ENCODE measurements around the gene PANK4.

PANK4 gene

DNA sequence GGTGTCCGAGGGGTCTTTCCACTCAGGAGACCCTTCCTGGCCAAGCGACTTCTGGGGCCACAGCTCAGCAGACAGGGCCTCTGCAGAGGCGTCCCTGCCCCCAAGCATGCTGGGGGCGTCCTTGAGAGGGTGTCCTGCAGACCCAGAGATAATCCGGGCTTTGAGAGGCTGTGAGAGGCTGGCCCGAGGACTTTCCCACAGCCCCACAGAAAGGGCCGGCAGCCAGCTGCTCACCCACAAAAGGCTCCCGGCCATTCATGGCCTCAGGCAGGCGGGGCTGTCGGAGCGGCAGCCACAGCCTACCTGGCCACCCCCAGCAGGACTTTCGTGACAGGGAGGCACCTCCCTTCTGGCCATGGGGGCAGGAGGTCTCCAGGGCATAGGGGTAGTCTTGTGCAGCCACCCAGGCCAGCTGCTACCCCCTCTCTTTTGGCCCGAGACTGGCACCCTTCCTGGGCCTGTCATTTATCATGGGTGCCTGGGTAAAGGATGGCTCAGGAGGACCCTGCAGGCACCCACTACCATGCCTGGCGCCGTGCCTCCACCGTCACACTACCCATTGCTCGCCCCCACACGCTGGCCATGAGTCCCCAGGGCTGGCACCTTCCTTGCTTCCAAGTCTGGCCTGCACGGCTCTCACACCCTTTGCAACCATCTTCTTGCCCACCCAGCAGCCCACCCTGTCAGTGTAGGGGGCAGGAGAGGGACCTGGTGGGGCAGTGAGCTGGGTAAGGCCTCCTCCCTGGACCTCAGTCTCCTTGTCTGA, 18.7 kb upstream of the PANK4 start:
- no peaks in the 10 kb centered on the region for H3K36me3 ChIP-seq (replicated peaks)
- no peak for DNase-seq
- H3K4me3 ChIP-seq (ENCODE audit: low read depth, low read length) = no peak overlapping the region
- TF ChIP-seq, protein P1, sequence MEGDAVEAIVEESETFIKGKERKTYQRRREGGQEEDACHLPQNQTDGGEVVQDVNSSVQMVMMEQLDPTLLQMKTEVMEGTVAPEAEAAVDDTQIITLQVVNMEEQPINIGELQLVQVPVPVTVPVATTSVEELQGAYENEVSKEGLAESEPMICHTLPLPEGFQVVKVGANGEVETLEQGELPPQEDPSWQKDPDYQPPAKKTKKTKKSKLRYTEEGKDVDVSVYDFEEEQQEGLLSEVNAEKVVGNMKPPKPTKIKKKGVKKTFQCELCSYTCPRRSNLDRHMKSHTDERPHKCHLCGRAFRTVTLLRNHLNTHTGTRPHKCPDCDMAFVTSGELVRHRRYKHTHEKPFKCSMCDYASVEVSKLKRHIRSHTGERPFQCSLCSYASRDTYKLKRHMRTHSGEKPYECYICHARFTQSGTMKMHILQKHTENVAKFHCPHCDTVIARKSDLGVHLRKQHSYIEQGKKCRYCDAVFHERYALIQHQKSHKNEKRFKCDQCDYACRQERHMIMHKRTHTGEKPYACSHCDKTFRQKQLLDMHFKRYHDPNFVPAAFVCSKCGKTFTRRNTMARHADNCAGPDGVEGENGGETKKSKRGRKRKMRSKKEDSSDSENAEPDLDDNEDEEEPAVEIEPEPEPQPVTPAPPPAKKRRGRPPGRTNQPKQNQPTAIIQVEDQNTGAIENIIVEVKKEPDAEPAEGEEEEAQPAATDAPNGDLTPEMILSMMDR (IDR thresholded peaks at IDR 0.05; ENCODE audit: low read depth, low read length, missing control alignments) = no peak
- no peaks in the 10 kb centered on the region for H3K27me3 ChIP-seq (replicated peaks)
- in situ Hi-C loops (cut with HindIII; ENCODE audit: low pct_ligation_motif_present, low sequenced_read_pairs) = no loop called here
- H3K27ac ChIP-seq = no peak overlapping the region

DNA sequence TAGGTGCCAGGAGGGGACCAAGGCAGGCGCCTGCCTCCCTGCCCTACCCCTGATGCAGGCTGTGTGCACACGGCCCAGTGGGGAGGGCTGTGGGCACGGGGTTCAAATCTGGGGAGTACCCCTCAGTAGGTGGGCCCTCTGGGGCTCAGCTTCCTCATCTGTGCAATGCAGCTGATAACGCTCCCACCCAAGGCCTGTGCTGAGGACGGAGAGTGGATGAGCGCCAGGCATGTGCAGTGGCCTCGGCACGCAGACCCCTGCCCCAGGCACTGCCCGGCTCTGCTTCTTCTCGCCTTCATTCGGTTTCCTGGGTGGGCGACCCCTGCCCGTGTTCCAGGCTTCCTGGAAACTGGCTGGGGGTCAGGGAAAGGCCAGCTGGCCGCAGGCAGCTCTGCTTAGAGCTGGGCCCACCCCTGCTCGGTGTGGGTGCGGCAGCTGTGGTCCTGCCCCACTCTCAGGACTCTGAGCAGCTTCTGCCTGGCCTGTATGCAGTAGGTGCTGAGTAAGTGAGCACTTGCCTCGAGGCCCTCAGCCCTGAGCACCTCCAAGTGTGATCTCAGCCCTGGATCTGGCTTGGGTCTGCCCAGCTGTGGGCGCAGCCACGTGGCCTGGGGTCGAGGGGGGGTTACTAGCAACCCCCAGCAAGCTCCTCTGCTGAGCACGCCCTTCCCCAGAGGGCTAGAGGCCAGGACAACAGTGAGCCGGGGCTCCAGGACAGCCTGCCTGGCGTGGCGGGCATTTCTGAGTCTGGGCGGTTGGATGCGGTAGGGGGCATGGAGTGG, 17.9 kb upstream of the PANK4 start:
- peak overlapping the region; percentile 2 for H3K27ac ChIP-seq
- no peak for DNase-seq
- no peaks in the 10 kb centered on the region for H3K27me3 ChIP-seq (replicated peaks)
- H3K36me3 ChIP-seq (replicated peaks) = no peaks in the 10 kb centered on the region
- TF ChIP-seq, protein P1 (IDR thresholded peaks at IDR 0.05; ENCODE audit: low read depth, low read length, missing control alignments) = no peak
- H3K4me3 ChIP-seq (ENCODE audit: low read depth, low read length) = no peak overlapping the region
- in situ Hi-C loops (cut with HindIII; ENCODE audit: low pct_ligation_motif_present, low sequenced_read_pairs) = no loop called here

DNA sequence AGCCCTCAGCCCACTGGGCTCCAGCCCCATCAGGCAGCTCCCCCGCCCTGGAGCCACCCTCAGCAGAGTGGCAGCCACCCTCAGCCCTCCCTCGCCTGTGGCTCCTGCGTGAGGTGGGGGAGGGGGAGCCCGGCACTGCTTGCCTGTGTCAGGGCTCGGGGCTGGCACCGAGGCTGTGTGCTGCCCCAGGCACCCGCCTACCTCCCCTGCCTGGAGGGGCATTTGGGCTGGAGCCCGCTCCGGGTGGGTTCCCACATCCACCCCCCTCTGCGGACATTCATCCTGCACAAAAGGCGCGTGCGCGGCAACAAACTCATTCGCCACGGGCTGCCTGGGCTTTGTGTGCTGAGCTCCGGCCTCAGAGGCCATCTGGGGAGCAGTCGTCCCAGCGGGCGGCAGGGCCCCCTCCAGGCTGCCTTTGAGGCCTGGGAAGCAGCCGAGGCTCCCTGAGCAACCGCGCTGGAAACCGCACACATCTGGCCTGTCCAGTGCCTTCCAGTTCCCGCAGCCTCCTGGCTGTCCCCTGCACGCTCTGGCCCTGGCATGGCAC, 17.2 kb upstream of the PANK4 start:
- H3K27ac ChIP-seq = peak overlapping the region; percentile 2
- no peaks in the 10 kb centered on the region for H3K27me3 ChIP-seq (replicated peaks)
- in situ Hi-C loops (cut with HindIII; ENCODE audit: low pct_ligation_motif_present, low sequenced_read_pairs) = no loop called here
- TF ChIP-seq, protein P1 (IDR thresholded peaks at IDR 0.05; ENCODE audit: low read depth, low read length, missing control alignments) = peak; percentile 3
- H3K4me3 ChIP-seq (ENCODE audit: low read depth, low read length) = no peak overlapping the region
- no peaks in the 10 kb centered on the region for H3K36me3 ChIP-seq (replicated peaks)
- DNase-seq = no peak

DNA sequence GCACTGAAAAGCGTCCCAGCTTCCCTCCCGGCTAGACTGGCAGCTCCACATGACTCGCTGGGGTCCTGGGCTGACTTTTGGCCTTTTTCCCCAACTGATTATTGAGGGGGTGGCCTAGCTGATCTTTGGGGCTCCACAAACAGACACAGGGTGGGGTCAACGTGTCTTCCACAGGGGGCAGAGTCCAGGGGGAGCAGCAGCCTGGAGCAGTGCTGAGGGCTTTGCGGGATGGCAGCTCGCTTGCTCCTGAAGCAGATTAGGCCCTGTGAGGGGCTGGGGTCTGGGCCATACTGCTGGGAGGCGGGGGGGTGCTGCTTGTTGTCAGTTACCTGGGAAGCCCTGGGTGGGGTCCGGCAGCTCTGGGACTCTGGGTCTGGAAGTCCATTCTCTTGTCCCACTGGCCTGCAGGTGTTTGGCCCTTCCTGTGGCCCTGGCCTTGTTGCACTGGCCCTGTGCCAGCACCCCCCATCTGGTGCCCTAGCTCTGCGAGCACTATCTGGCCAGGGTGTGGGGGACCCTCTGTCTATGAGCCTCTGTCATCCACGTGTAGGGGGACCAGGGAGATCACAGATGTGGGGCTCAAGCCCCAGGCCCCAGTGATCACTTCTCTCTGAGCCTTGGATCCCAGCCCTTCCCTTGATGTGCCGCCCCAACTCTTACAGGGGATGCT, 16.0 kb upstream of the PANK4 start:
- Histone ChIP-seq H3K27me3 (replicated peaks) (no peaks in the 10 kb centered on the region), H3K4me3 (ENCODE audit: low read depth, low read length) (no peak overlapping the region), H3K27ac (no peak overlapping the region), H3K36me3 (replicated peaks) (no peaks in the 10 kb centered on the region)
- in situ Hi-C loops (cut with HindIII; ENCODE audit: low pct_ligation_motif_present, low sequenced_read_pairs) = no loop called here
- TF ChIP-seq, protein P1 (IDR thresholded peaks at IDR 0.05; ENCODE audit: low read depth, low read length, missing control alignments) = no peak
- DNase-seq = no peak

DNA sequence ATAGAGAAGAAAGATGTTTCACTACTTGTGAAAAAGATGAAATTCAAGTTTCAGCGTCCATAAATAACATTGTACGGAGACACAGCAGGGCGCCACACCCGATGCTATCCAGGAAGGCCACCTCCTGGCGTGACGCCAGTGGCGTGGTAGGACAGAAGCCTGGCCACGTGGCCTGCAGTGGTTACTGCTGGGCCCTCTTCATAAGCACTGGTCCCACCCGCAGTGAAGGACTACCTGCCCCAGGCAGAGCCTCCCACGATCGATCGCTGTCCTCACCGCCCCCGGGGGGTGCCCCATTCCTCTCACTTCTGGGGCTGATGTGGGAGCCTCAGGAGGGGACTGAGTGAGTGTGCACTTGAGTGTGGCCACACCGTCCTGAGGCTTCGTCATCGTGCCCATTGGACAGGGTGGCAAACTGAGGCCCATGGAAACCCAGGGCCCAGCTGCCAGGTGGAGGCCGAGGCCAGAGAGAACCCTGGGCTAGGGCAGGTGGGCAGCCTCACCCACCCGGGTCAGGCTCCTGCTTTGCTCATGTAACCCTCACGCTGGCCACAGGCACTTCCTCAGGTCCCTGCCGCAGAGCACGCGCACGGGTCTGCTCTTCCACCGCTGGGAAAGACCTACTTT, 15.3 kb upstream of the PANK4 start:
- no peaks in the 10 kb centered on the region for H3K36me3 ChIP-seq (replicated peaks)
- TF ChIP-seq, protein P1 (IDR thresholded peaks at IDR 0.05; ENCODE audit: low read depth, low read length, missing control alignments) = no peak
- H3K27ac ChIP-seq = no peak overlapping the region
- no peak for DNase-seq
- H3K27me3 ChIP-seq (replicated peaks) = no peaks in the 10 kb centered on the region
- in situ Hi-C loops (cut with HindIII; ENCODE audit: low pct_ligation_motif_present, low sequenced_read_pairs) = no loop called here
- H3K4me3 ChIP-seq (ENCODE audit: low read depth, low read length) = no peak overlapping the region
